GM18511 (cell line): ENCODE measurements around the gene C2orf78.

ENCODE experiments used
- ATAC-seq: cut with Tn5 transposase; IDR thresholded peaks from one replicate; pipeline ENCODE4 v1.9.1; 2021; ENCODE audit warnings: mild to moderate bottlenecking, moderate library complexity; ENCODE audit not compliant: unreplicated experiment

Gene C2orf78

DNA sequence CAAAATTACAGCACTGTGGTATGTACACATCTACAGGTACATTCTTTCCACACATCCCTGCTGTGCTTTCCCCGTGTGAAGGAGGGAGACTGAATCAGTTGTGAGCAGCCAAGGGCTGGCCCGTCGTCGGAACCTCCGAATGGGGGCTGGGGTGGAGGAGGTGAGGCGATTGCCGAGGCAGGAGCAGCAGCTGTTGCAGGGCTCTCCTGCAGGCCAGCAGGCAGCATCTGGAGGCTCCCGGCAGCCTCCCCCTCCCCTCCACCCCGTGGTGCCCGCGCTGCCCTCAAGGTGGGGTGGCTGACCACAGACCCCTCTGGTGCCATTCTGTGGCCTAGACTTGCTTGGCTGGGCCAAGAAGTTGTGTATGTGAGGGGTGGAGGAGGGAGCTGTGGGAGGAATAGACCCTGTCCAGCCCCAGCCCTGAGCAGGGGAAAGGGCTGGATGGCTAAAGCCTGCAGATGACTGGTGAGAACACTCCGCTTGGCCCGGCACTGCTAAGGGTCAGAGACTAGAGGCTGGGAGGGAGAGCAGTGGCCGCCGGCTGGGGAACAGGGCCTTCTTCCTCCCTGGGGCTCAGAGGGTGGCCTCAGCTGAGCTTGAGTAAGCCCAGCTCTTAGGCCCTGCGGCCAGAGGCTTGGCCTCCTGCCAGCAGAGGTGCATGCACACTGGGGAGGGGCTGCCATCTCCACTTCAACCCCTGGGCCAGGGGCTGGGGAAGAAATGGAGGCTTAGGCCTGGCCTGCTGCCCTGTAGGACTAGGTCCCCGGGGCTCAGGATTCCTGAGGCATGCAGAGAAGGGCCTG, 52.4 kb downstream of the C2orf78 start:
- no peak for ATAC-seq

GRCh38 chr2:73837847-73838585, 54.0 kb downstream of the C2orf78 start:
- ATAC-seq, result no peak

- ATAC-seq, result no peak
Measured at GRCh38 chr2:73838889-73839534, 55.0 kb downstream of the C2orf78 start.

DNA sequence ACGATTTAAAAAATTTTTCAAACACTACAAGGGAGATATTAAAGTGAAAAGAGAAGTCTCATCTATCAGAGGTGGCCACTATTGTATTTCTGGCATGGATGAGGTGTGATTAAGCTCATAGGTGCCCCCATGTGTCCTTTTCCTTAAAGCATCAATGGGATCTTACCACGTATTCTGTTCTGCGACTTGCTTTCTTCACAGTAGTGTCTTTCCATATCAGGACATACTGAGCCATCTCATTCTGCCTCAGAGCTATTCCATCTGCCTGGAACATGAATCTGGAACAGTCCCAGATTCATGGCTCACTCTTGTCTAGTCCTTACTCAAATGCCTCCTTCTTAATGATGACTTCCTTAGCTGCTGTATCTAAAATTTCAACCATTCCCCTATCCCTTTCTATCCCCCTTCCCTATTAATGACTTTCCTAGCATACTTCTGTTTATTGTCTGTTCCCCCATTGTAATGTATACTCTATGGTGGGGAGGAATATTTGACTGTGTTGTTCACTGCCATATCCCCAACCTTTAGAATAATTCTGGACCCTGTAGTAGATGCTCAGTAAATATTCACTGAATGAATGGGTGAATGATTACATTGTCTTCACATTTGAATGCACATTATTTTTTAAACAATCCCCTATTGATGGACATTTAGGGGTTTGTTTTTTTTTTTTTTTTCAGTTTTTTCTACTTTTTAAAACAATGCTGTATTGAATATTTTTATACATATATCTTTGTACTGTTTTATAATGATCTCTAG, 55.8 kb downstream of the C2orf78 start:
- ATAC-seq, result no peak

DNA sequence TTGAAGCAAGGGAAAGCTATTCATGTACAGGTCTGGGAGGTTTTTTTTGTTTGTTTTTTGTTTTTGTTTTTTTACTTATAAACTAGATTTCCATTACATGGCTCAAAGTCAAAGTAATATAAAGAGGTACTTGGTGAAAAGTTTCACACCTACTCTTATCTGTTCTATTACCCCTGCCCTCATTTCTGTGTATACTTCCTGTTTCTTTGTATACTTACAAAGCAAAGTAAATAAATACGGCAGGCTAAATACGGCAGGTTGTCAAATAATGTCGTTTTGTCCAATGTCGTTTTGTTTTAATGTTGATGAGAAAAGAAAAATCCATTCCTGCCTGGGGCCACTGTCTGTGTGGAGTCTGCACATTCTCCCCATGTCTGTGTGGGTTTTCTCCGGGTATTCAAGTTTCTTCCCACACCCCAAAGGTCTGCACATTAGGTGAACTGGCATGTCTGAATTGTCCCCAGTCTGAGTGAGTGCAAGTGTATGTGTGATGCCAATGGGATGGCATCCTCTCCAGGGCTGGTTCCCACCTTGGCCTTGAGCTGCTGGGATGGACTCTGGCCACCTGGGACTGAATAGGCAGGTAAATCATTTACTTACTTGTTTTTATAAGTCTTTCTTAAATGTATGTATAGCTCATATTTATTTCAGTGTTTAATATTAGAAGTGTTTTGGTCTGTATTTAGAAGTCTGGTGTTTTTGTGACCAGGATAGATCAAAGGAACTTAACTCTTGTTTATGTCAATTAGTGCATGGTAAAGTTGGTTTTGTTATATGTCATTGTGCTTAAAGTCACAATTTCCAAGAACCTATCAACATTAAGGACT, 58.1 kb downstream of the C2orf78 start:
- no peak for ATAC-seq

GRCh38 chr2:73842739-73843019, 58.7 kb downstream of the C2orf78 start:
- ATAC-seq, result no peak

DNA sequence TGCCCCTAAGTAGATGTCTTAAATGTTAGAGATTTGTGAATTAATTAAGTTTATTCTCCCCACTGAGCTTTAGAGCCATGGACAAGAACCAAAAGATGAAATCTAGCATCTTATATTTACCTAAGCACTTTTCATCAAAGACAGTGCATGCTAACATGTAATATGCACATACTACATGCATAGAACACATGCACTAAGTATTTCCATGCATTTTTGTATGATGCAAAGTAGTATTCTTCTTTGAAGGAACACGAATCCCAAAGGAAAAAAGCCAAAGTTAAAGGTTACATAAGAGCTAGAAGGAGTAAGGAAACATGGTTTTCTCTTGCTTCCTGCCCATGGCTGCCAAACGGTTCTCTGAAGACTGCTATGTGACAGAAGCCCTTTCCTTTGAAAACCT, 60.1 kb downstream of the C2orf78 start:
- ATAC-seq, result no peak

DNA sequence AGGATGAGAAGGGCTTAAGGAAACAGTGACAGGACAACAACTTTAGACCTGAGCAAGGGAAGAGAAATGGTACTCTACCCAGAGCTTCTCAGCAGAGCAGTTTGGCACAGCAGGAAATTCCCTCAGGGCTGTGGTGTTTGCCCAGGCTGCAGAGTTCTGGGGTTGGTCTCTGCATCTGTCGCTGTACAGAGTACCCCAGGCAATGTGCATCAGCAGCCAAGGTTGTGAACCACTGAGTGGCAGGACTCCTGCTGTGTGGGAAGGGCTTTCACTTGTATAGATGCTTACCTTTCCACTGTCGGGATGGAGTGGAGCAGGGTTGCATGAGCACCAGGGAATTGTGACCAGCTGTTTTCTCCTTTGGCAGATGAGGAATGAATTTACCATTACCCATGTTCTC, 66.0 kb downstream of the C2orf78 start:
- ATAC-seq, result no peak

GRCh38 chr2:73851274-73851673, 67.3 kb downstream of the C2orf78 start:
- ATAC-seq, result no peak

DNA sequence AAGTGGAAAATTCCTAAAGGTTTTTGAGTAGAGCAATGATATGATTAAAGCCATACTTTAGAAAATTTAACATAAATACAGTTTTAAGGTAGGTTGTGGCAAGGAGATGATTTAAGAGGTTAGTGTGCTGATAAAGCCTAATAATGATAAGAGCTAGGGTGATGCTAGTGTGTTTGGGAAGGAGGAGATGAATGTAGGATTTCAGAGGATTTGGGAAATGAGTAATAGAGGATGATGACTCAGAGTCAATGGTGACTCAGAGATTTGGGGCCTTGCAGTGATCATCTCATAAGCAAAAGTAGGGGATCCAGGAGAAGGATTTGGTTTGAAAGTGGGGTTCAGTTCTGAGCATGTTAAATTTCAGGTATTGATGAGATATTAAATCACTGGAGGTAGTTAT, 68.0 kb downstream of the C2orf78 start:
- no peak for ATAC-seq

GRCh38 chr2:73855526-73855925, 71.5 kb downstream of the C2orf78 start:
- ATAC-seq, result no peak

- no peak for ATAC-seq
Measured at GRCh38 chr2:73856214-73856613, 72.2 kb downstream of the C2orf78 start.

- ATAC-seq, result no peak
Measured at GRCh38 chr2:73859721-73860586, 76.0 kb downstream of the C2orf78 start.

GRCh38 chr2:73862987-73863386, 79.0 kb downstream of the C2orf78 start:
- ATAC-seq, result no peak
